RPMI8226 (cell line): ENCODE data around the gene ZBTB48.
A peak's percentile ranks its signal among the peaks of the same experiment; 100 is the strongest.

Source experiments
- DNase-seq: peaks from one replicate; pipeline ENCODE4 v3.0.0-alpha.2; 2015

Gene ZBTB48

DNA sequence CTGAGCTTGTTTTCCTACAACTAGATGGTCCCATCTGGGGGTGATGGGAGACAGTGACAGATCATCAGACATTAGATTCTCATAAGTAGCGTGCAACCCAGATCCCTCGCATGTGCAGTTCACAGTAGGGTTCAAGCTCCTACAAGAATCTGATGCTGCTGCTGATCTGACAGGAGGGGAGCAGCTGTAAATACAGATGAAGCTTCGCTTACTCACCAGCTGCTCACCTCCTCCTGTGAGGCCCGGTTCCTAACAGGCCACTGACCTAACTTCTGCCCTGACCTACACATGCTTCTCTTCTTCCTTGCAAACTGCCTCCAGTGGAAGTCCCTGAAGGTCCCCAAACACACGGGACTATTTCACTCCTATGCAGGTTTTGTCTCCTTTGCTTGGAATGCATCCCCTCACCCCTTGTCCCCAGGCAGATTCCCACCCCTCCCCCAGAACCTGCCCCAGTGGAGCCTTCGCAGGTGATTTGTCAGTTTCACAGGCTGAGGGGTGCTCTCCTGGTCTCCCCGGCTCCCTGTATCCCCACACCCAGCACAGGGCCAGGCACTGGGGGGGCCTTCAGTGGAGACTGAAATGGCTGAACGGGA lies 5.7 kb upstream of the ZBTB48 start:
- no peak for DNase-seq

DNA sequence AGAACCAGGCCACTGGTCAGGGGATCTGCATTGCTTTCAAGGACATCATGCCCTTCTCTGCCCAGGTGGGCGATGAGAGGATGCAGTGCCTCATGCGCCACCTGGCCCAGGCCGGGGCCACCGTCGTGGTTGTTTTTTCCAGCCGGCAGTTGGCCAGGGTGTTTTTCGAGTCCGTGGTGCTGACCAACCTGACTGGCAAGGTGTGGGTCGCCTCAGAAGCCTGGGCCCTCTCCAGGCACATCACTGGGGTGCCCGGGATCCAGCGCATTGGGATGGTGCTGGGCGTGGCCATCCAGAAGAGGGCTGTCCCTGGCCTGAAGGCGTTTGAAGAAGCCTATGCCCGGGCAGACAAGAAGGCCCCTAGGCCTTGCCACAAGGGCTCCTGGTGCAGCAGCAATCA lies 5.0 kb upstream of the ZBTB48 start:
- DNase-seq, result no peak

DNA sequence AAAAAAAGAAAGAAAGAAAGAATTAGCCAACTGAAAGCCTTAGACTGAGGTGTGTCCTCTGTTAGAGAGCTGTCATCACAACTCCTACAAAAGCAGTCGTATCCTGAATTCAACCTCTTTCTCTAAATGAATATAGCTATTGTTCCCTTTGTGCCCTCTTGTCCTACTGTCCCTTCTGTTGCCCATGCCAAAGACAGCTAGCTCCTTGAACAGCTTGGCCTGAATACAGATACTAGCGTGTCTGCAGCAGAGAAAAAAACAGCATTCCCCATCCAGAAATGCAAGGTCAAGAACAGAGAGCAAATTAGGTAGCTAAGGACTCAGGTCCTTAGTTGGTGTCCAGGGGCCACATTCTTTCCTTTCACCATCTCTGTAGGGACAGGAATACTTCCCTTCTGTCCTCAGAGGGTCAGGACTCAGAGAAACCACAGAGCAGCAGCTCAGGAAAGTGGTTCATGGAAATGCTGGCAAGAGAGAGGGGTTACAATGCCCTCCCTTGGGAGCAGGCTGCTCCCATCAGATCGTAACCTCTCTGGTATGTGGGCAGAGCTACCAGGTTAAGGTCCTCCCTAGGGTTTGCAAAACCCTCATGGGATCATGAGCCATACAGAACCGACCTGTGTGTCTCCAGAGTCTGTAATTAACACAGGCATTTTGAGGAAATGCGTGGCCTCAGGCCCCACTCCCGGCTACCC lies 1.8 kb upstream of the ZBTB48 start:
- no peak for DNase-seq

DNA sequence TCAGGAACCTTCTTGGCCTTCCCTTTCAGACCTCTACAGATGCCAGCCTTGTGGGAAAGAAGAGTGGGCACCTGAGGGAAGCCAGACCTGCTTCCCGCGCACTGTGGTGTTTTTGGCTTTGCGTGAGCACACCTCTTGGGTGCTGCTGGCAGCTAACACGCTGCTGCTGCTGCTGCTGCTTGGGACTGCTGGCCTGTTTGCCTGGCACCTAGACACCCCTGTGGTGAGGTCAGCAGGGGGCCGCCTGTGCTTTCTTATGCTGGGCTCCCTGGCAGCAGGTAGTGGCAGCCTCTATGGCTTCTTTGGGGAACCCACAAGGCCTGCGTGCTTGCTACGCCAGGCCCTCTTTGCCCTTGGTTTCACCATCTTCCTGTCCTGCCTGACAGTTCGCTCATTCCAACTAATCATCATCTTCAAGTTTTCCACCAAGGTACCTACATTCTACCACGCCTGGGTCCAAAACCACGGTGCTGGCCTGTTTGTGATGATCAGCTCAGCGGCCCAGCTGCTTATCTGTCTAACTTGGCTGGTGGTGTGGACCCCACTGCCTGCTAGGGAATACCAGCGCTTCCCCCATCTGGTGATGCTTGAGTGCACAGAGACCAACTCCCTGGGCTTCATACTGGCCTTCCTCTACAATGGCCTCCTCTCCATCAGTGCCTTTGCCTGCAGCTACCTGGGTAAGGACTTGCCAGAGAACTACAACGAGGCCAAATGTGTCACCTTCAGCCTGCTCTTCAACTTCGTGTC lies 995 bp upstream of the ZBTB48 start:
- DNase-seq, result no peak

DNA sequence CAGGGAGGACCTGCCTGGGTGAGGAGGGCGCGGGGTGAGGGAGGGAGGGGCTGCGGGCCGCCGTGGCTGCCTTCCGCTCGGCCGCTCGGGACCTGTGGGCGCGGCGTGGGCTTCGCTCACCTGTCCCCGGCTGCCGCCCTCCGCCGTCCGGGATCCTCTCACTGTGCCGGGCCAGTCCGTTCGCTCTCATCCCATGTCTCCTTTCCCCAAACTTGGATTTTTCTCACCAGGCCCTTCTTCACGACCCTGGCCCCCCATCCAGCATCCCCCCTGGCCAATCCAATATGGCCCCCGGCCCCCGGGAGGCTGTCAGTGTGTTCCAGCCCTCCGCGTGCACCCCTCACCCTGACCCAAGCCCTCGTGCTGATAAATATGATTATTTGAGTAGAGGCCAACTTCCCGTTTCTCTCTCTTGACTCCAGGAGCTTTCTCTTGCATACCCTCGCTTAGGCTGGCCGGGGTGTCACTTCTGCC lies 362 bp downstream of the ZBTB48 start:
- DNase-seq, result peak; percentile 54

DNA sequence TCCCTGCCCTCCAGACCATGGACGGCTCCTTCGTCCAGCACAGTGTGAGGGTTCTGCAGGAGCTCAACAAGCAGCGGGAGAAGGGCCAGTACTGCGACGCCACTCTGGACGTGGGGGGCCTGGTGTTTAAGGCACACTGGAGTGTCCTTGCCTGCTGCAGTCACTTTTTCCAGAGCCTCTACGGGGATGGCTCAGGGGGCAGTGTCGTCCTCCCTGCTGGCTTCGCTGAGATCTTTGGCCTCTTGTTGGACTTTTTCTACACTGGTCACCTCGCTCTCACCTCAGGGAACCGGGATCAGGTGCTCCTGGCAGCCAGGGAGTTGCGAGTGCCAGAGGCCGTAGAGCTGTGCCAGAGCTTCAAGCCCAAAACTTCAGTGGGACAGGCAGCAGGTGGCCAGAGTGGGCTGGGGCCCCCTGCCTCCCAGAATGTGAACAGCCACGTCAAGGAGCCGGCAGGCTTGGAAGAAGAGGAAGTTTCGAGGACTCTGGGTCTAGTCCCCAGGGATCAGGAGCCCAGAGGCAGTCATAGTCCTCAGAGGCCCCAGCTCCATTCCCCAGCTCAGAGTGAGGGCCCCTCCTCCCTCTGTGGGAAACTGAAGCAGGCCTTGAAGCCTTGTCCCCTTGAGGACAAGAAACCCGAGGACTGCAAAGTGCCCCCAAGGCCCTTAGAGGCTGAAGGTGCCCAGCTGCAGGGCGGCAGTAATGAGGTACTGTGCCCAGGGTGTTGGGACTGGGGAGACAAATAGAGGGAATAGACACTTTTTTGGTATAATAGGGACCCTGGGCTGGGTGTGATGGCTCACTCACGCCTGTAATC lies 1.0 kb downstream of the ZBTB48 start:
- peak; percentile 40 for DNase-seq

DNA sequence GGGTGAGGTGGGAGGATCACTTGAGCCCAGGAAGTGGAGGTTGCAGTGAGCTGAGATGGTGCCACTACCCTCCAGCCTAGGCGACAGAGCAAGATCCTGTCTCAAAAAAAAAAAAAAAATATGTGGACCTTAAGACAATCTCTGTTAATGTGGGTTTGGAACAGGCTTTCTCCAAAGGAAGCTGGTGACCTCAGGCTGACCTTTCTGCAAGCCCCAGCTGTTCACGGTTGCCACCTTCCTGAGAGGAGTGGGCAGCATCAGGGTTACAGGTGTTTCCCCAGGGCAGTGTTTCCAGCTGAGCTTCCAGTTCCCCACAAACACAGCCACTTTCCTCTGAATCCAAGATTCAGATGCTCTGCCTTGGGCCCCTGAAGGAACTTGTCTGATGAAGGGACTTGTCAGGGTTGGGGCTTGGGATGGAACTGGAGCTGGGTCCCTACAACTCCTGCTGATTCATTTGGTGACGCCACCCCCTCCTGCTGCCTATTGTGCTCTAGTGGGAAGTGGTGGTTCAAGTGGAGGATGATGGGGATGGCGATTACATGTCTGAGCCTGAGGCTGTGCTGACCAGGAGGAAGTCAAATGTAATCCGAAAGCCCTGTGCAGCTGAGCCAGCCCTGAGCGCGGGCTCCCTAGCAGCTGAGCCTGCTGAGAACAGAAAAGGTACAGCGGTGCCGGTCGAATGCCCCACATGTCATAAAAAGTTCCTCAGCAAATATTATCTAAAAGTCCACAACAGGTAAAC lies 1.9 kb downstream of the ZBTB48 start:
- peak; percentile 55 for DNase-seq

DNA sequence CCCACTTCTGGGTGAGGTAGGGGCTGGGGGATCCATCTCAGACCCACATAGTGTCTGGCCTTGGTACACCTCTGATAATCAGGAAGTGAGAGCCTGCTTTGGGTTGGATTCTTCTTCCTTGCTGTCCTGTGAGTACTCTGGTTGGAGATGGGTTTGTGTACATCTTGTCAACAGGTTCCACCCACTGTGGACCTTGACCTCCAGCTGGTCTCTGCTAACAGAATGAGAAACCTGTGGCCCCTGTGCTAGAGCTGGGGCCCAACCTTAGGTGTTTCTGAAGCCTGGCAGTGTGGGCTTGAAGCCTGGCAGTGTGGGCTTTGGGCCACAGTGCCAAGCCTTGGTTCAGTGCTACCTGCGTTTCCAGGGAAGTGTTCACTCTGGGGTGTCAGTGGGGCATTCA lies 2.6 kb downstream of the ZBTB48 start:
- no peak for DNase-seq

DNA sequence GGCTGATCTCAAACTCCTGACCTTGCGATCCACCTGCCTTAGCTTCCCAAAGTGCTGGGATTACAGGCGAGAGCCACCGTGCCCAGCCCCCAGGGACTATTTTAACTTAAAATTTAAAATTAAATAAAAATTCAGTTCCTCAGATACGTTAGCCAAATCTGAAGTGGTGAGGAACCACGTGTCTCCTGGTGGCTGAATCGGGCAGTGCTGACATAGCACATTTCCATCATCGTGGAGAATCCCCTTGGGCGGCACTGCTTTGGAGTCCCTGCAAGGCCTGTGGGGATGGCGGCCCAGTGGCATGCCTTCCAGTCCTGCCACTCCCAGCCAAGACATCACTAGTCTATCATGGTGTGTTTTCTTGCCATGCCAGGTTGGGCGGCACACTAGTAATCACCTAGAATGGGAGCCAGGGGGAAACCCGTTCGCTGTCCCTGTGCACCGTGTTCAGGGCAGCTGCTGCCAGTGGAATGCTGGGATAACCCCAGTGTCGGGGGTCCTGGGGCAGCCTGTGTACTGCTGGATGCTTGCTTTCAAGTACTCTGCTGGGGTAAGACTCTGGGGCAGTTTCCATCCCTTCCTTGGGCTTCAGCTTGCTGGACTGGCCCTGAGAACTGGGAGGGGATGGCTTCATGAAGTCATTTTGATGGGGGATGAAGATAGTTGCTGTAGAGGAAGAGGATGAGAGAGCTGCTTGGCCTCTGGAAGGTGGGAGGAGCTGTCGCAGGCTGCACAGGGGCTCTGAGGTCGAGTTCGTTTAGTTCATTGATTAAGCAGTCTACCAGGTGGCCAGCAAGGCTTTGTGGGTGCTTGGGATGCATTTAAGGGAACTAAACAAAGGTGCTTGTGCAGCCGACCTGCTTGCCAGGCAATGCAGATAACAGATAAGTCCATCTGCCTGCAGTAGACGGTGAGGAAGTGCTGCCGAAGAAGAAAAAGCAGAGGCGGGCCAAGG lies 4.6 kb downstream of the ZBTB48 start:
- peak; percentile 36 for DNase-seq

DNA sequence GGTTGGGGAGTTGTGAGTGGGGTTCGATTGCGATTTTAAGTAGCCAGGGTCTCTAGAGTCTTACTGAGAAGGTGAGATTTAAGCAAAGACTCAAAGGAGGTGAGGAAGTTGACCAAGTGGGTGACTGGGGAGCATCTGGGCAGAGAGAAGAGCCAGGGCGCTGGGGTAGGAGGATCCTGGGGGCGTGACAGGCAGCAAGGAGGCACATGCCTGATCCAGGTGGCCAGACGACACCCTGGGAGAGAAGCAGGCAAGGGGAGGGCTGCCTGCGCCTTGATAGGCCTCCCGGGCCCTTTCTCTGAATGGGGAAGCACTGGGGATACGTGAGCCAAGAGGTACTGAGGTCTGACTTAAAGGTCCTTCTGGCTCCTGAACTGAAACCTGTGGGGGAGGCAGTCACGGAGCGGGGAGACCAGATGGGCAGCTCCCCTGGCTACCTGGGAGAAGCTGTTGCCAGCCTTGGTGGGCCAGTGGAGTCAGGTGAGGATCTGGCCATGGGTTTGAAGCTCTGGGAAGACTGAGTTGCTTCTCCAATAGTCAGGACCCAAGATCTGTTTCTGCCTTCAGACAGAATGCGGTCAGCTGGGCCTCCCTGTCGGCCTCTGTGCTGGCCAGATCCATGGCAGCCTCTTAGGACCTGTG lies 5.4 kb downstream of the ZBTB48 start:
- DNase-seq, result no peak

DNA sequence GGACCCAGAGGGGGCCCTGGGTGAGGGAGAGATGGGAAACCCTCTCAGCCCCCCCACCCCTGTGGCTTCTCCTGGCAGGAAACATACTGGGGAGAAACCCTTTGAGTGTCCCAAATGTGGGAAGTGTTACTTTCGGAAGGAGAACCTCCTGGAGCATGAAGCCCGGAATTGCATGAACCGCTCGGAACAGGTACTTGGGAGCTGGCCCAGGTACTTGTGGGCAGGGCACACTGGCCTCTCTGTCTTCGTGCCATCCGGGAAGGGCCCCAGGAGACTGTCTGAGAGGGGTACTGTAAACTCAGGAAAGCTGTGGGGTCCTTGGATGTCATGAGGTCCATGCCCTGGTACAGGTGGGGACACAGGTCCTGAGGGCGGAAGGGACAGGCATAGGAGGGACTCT lies 6.0 kb downstream of the ZBTB48 start:
- DNase-seq, result no peak

DNA sequence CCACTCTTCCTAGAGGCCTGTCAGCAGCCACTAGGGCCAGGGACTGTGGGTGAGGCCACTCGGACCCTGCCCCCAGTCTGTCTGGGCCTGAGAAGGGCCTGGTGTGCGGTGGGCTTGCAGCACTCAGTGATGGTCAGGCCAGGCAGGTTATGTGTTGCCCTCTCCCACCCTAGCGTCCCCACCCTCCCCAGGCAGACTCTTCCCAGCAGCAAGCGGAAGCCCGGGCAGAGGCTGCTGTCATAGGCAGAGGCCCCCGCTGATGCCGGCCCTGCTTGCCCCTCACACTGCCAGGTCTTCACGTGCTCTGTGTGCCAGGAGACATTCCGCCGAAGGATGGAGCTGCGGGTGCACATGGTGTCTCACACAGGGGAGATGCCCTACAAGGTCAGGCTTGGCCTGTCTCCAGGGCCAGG lies 6.6 kb downstream of the ZBTB48 start:
- DNase-seq, result no peak

DNA sequence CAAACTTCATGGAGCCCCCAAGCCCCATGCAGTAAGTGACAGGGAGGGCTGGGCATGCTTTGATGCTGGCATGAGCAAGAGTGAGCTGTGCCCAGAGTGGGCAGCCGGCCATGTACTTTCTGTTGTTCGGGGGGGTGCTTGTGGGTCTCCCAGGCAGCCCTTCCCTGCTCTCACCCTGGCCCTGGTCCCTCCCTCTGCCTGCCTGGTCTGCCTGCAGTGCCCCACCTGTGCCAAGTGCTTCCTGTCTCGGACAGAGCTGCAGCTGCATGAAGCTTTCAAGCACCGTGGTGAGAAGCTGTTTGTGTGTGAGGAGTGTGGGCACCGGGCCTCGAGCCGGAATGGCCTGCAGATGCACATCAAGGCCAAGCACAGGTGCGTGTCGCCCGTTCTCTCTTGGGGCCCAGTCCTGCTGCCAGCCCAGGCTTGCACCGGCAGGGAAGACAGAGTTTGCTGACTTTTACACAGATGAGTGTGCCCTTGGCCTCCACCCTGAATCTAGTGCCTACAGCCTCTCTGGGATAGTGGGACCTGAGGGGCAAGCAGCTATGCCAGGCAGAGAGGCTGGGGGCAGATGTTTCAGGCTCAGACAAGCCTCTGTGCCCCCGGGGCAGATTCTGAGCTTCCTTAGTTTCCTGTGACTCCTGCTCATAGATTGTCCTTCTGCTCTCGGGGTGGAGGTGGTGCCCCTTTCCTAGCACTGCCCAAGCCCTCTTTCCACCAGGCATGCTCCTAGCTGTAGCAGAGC lies 7.6 kb downstream of the ZBTB48 start:
- peak; percentile 93 for DNase-seq

DNA sequence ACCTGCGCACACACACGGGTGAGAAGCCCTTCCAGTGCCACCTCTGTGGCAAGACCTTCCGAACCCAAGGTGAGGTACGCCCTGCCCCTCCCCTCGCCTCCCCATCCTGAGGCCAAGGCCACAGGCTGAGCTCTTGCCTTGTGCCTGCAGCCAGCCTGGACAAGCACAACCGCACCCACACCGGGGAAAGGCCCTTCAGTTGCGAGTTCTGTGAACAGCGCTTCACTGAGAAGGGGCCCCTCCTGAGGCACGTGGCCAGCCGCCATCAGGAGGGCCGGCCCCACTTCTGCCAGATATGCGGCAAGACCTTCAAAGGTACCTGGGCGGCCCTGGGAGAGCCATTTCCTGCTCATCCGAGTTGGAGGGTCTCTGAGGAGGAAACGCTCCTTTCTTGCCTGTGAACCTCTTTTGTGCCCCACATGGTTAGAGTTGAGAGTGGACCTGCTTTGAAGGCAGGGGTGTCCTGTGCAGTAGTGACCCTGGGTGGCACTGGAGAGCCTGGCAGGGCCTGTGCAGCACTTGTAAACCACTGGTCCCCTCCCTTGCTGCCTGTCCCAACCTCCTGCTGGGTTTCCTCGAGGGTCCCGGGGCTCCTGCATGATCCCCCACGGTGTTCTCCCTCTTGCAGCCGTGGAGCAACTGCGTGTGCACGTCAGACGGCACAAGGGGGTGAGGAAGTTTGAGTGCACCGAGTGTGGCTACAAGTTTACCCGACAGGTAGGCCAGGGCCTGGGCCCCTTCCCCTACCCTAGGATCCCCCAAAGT lies 8.5 kb downstream of the ZBTB48 start:
- DNase-seq, result no peak

DNA sequence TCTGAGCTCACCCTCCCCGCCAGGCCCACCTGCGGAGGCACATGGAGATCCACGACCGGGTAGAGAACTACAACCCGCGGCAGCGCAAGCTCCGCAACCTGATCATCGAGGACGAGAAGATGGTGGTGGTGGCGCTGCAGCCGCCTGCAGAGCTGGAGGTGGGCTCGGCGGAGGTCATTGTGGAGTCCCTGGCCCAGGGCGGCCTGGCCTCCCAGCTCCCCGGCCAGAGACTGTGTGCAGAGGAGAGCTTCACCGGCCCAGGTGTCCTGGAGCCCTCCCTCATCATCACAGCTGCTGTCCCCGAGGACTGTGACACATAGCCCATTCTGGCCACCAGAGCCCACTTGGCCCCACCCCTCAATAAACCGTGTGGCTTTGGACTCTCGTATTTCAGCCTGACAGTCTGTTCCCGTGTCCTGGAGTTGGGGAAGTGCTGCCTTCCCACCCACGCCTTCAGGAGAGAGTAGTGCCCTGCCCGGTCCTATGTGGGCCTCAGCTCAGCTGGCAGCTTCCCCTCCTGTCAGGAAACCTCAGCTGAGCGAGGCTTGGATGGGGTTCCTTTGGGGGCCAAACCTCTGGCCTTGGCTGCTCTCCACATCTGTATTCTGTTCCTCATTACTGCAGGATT lies 9.2 kb downstream of the ZBTB48 start:
- DNase-seq, result no peak

DNA sequence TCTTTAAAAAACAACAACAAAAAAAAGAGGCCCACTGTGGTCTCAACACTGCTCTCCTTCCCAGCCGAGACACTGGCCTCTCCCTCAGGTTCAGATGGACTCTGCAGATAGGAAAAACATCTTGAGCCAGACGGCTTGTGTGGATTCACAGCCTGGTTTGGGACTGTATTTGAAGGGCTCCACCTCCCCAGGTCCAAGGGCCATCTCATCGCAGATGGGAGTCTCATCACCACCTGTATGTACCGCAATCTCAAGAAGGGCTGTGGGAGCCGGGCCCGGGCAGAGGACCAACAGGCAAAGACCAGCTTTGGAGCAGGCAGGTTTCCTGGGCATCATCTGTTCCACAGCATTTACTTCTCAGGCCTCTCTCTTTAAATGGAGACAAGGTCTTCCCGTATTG lies 10.3 kb downstream of the ZBTB48 start:
- no peak for DNase-seq

DNA sequence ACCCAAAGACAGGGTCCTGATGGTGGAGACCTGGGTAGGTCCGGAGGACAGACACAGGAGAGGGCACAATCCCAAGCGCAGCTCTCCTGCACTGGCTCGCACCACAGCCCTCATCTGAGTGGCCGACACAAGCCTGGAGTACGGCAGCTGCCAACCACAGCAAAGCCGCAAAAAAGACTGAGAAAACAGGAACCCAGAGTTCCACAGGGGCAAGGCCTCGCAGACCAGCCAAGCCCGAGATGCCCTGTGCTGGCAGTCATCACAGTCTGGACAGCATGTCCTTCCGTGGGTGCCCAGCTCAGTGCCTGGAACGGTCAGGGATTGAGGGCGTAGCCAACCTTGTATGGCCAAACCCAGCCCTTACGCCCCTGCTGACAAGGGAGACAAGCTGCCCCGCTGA lies 11.4 kb downstream of the ZBTB48 start:
- no peak for DNase-seq

DNA sequence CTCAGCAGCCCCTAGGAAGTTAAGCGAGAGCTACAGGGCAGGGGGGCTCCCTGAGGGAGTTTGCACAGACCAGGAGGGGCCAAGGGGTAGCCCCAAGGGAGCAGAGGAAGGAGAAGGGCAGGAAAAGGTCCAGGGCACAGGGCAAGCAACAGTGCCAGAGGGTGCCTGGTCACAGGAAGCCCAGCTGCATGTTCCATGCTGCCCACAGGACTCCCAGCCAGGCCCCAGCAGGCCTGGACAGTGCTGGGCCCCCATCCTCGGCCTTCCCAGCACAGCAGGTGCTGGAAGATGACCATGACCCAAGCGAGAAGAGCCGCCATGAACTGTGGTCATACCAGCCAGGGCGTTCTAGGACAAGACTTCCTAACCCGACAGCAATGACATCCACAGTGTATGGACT lies 11.8 kb downstream of the ZBTB48 start:
- no peak for DNase-seq

DNA sequence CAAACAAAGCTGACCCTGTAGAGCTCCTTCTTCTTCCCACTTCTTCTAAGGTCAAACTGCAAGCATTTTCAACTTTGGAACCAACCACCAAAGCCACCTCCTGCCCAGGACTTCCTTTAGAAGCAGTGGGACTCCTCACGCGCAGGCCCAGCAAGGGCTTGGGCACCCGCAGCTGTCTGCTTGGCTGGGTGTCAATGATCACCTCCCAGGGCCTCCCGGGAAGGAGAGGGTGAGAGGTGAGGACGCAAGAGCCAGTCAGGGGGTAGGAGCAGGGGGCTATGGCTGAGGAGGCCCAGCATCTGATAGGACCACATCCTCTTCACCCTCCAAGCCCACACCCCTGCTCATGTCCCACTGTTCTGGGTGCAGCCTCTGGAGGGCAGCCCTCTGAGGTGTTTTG lies 12.6 kb downstream of the ZBTB48 start:
- no peak for DNase-seq
